Measurements from ENCODE around the gene KANK2. TPM values are rescaled to one million over a fixed set of nuclear protein-coding genes. Genes with fewer than 3 reads are reported as not detected.
"Not testable (repeated sequence)": the region's sequence is repeated elsewhere in the genome, so short reads cannot be mapped to it uniquely, and the experiment has no call there.

Gene KANK2
- total RNA-seq, 1 experiment from 2014 or later = 35.1 TPM

GRCh38 chr19:11179716-11180297 lies 17.5 kb downstream of the KANK2 start (continued):
- TF ChIP-seq, protein P1, sequence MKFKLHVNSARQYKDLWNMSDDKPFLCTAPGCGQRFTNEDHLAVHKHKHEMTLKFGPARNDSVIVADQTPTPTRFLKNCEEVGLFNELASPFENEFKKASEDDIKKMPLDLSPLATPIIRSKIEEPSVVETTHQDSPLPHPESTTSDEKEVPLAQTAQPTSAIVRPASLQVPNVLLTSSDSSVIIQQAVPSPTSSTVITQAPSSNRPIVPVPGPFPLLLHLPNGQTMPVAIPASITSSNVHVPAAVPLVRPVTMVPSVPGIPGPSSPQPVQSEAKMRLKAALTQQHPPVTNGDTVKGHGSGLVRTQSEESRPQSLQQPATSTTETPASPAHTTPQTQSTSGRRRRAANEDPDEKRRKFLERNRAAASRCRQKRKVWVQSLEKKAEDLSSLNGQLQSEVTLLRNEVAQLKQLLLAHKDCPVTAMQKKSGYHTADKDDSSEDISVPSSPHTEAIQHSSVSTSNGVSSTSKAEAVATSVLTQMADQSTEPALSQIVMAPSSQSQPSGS (CRISPR knock-in tag; IDR thresholded peaks at IDR 0.05; ENCODE audit: borderline replicate concordance, low read depth) = no peak
- no peak for TF ChIP-seq ZNF121 (CRISPR knock-in tag; IDR thresholded peaks at IDR 0.05)

DNA sequence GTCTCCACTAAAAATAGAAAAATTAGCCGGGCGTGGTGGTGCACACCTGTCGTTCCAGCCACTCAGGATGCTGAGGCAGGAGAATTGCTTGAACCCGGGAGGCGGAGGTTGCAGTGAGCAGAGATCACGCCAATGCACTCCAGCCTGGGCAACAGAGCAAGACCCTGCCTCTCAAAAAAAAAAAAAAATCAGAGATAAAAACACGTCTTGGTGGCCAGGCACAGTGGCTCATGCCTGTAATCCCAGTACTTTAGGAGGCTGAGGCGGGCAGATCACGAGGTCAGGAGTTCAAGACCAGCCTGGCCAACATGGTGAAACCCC lies 18.2 kb downstream of the KANK2 start:
- H3K36me3 Mint-ChIP-seq = peaks cover 11% of the 10 kb centered on the region
- CTCF ChIA-PET; H3K4me1 Mint-ChIP-seq; H3K27me3 Mint-ChIP-seq (ENCODE audit: low read depth); POLR2A ChIA-PET; H3K9me3 Mint-ChIP-seq; H3K4me3 Mint-ChIP-seq; H3K27ac Mint-ChIP-seq; DNase-seq (ENCODE audit: low spot score); ATAC-seq: not testable (repeated sequence)

GRCh38 chr19:11177592-11177991 lies 19.8 kb downstream of the KANK2 start:
- TF ChIP-seq TEAD1 (CRISPR knock-in tag; IDR thresholded peaks at IDR 0.05) = no peak
- no peak for TF ChIP-seq ZNF138 (CRISPR knock-in tag; conservative IDR thresholded peaks at IDR 0.05)
- no peak for TF ChIP-seq GTF2I (CRISPR knock-in tag; conservative IDR thresholded peaks at IDR 0.05)
- TF ChIP-seq TP53 (CRISPR knock-in tag; IDR thresholded peaks at IDR 0.05) = no peak
- no peak for TF ChIP-seq OVOL2 (CRISPR knock-in tag; IDR thresholded peaks at IDR 0.05; ENCODE audit: borderline replicate concordance)
- no peak for TF ChIP-seq IRF2 (CRISPR knock-in tag; IDR thresholded peaks at IDR 0.05; ENCODE audit: borderline replicate concordance, low read depth)

DNA sequence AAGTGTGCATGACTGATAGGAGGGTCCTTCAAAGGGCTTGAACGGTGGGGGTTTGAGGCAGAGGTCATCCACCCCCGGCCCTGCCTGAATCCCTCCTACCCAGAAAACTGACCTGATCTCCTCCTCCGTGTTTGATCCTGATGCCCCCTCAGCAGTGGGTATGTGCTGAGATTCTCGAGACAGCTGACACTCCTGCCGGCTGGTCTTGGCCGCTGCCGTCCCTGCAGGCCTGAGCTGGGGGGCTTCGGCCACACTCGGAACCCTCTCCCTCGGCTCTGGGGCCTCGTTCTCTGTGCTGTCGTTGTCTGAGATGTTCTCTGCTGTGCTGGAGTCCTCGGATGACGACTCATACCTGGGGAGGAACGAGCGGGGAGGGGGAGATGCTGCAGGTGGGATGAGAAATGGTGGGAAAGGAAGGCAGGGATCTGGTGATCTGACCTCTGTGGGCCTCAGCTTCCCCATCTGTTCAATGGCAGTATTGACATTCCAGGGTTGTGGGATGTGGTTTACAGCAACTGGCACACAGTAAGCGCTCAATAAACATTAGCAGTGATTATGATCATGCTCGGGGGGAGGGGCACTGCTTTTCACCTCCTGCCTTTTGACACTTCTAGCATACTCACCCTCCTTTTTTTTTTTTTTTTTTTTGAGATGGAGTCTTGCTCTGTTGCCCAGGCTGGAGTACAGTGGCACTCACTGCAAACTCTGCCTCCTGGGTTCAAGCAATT lies 20.7 kb downstream of the KANK2 start:
- ATAC-seq (no peak), DNase-seq (ENCODE audit: low spot score) (no peak)
- H3K36me3 Mint-ChIP-seq = peaks cover 13% of the 10 kb centered on the region
- no peaks in the 10 kb centered on the region for H3K9me3 Mint-ChIP-seq
- no peak overlapping the region for H3K4me3 Mint-ChIP-seq
- no peak overlapping the region for H3K27ac Mint-ChIP-seq
- H3K4me1 Mint-ChIP-seq = peaks cover 9% of the 10 kb centered on the region
- no peaks in the 10 kb centered on the region for H3K27me3 Mint-ChIP-seq (ENCODE audit: low read depth)
- ChIA-PET CTCF (no interaction called here), POLR2A (no interaction called here)
- TF ChIP-seq ETV6 (CRISPR knock-in tag; IDR thresholded peaks at IDR 0.05) = no peak
- no peak for TF ChIP-seq EMX1 (CRISPR knock-in tag; IDR thresholded peaks at IDR 0.05)
- TF ChIP-seq ZNF416 (CRISPR knock-in tag; IDR thresholded peaks at IDR 0.05) = no peak
- no peak for TF ChIP-seq JUN (CRISPR knock-in tag; IDR thresholded peaks at IDR 0.05)
- no peak for TF ChIP-seq ZBTB43 (CRISPR knock-in tag; IDR thresholded peaks at IDR 0.05)
- TF ChIP-seq SP1 (CRISPR knock-in tag; conservative IDR thresholded peaks at IDR 0.05) = no peak
- TF ChIP-seq, protein P2, sequence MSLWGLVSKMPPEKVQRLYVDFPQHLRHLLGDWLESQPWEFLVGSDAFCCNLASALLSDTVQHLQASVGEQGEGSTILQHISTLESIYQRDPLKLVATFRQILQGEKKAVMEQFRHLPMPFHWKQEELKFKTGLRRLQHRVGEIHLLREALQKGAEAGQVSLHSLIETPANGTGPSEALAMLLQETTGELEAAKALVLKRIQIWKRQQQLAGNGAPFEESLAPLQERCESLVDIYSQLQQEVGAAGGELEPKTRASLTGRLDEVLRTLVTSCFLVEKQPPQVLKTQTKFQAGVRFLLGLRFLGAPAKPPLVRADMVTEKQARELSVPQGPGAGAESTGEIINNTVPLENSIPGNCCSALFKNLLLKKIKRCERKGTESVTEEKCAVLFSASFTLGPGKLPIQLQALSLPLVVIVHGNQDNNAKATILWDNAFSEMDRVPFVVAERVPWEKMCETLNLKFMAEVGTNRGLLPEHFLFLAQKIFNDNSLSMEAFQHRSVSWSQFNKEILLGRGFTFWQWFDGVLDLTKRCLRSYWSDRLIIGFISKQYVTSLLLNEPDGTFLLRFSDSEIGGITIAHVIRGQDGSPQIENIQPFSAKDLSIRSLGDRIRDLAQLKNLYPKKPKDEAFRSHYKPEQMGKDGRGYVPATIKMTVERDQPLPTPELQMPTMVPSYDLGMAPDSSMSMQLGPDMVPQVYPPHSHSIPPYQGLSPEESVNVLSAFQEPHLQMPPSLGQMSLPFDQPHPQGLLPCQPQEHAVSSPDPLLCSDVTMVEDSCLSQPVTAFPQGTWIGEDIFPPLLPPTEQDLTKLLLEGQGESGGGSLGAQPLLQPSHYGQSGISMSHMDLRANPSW (CRISPR knock-in tag; conservative IDR thresholded peaks at IDR 0.05; ENCODE audit: low read depth) = no peak
- no peak for TF ChIP-seq ESRRA (CRISPR knock-in tag; IDR thresholded peaks at IDR 0.05; ENCODE audit: borderline replicate concordance)
- TF ChIP-seq, protein P3, sequence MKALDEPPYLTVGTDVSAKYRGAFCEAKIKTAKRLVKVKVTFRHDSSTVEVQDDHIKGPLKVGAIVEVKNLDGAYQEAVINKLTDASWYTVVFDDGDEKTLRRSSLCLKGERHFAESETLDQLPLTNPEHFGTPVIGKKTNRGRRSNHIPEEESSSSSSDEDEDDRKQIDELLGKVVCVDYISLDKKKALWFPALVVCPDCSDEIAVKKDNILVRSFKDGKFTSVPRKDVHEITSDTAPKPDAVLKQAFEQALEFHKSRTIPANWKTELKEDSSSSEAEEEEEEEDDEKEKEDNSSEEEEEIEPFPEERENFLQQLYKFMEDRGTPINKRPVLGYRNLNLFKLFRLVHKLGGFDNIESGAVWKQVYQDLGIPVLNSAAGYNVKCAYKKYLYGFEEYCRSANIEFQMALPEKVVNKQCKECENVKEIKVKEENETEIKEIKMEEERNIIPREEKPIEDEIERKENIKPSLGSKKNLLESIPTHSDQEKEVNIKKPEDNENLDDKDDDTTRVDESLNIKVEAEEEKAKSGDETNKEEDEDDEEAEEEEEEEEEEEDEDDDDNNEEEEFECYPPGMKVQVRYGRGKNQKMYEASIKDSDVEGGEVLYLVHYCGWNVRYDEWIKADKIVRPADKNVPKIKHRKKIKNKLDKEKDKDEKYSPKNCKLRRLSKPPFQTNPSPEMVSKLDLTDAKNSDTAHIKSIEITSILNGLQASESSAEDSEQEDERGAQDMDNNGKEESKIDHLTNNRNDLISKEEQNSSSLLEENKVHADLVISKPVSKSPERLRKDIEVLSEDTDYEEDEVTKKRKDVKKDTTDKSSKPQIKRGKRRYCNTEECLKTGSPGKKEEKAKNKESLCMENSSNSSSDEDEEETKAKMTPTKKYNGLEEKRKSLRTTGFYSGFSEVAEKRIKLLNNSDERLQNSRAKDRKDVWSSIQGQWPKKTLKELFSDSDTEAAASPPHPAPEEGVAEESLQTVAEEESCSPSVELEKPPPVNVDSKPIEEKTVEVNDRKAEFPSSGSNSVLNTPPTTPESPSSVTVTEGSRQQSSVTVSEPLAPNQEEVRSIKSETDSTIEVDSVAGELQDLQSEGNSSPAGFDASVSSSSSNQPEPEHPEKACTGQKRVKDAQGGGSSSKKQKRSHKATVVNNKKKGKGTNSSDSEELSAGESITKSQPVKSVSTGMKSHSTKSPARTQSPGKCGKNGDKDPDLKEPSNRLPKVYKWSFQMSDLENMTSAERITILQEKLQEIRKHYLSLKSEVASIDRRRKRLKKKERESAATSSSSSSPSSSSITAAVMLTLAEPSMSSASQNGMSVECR (CRISPR knock-in tag; IDR thresholded peaks at IDR 0.05; ENCODE audit: borderline replicate concordance) = no peak
- no peak for TF ChIP-seq CREB1 (CRISPR knock-in tag; IDR thresholded peaks at IDR 0.05)
- TF ChIP-seq, protein P4, sequence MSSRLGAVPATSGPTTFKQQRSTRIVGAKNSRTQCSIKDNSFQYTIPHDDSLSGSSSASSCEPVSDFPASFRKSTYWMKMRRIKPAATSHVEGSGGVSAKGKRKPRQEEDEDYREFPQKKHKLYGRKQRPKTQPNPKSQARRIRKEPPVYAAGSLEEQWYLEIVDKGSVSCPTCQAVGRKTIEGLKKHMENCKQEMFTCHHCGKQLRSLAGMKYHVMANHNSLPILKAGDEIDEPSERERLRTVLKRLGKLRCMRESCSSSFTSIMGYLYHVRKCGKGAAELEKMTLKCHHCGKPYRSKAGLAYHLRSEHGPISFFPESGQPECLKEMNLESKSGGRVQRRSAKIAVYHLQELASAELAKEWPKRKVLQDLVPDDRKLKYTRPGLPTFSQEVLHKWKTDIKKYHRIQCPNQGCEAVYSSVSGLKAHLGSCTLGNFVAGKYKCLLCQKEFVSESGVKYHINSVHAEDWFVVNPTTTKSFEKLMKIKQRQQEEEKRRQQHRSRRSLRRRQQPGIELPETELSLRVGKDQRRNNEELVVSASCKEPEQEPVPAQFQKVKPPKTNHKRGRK (CRISPR knock-in tag; IDR thresholded peaks at IDR 0.05; ENCODE audit: borderline replicate concordance) = no peak
- TF ChIP-seq JAZF1 (CRISPR knock-in tag; IDR thresholded peaks at IDR 0.05) = no peak

More at GRCh38 chr19:11177592-11177991, 19.8 kb downstream of the KANK2 start:
- ChIA-PET CTCF (no interaction called here), POLR2A (no interaction called here)
- Mint-ChIP-seq H3K27ac (no peak overlapping the region), H3K4me3 (no peak overlapping the region), H3K27me3 (ENCODE audit: low read depth) (no peaks in the 10 kb centered on the region), H3K4me1 (peaks cover 9% of the 10 kb centered on the region), H3K36me3 (peaks cover 13% of the 10 kb centered on the region), H3K9me3 (no peaks in the 10 kb centered on the region)
- DNase-seq (ENCODE audit: low spot score) (no peak), ATAC-seq (no peak)
